OCI-LY7 (cell line): ENCODE data around the gene MARK2. TPM values are rescaled to one million over a fixed set of nuclear protein-coding genes. Genes with fewer than 3 reads are reported as not detected.

Experiments used
- BruUV-seq: library from RNA; stranded (reverse); fragments of 400-500 nt; replicated peaks from 2 replicates; lab custom pipeline; 2021; lab: Mats Ljungman, UMichigan
- CTCF ChIA-PET: fragments of 300-600 bp; sonication (Branson Sonifier 250); formaldehyde crosslinking; loops from one replicate; lab custom pipeline; 2022; ENCODE audit warnings: antibody characterized with exemption; ENCODE audit not compliant: unreplicated experiment; lab: Charles Lee
- POLR2A ChIA-PET: fragments of 300-600 bp; sonication (Branson Sonifier 250); formaldehyde crosslinking; loops from one replicate; lab custom pipeline; 2022; ENCODE audit warnings: antibody characterized with exemption; lab: Charles Lee
- DNase-seq: peaks from one replicate; pipeline ENCODE4 v3.0.0-alpha.2; 2015; ENCODE audit warnings: low spot score
- H2AFZ ChIP-seq: fragments of 200-600 bp; sonication (generic), shearing (Covaris generic); 2 replicates; pipeline ENCODE4 v1.6.1; 2014; ENCODE audit warnings: mild to moderate bottlenecking, antibody characterized with exemption, low read length, moderate library complexity
- H3K27ac ChIP-seq: fragments of 200-600 bp; sonication (generic); 2 replicates; pipeline ENCODE4 v1.5.1; 2014; ENCODE audit warnings: mixed run types, low read depth, mild to moderate bottlenecking, moderate library complexity, low read length, inconsistent platforms; ENCODE audit not compliant: poor library complexity, severe bottlenecking
- H3K36me3 ChIP-seq: fragments of 200-600 bp; sonication (generic); 2 replicates; pipeline ENCODE4 v1.6.1; 2014; ENCODE audit warnings: mild to moderate bottlenecking, antibody characterized with exemption, low read length, moderate library complexity, mixed read lengths; ENCODE audit not compliant: insufficient read depth
- H3K4me1 ChIP-seq: fragments of 200-600 bp; sonication (generic); 2 replicates; pipeline ENCODE4 v1.5.1; 2014; ENCODE audit warnings: mild to moderate bottlenecking, low read length; ENCODE audit not compliant: insufficient read depth, poor library complexity, severe bottlenecking
- H3K4me2 ChIP-seq: fragments of 200-600 bp; sonication (generic); 2 replicates; pipeline ENCODE4 v1.6.1; 2014; ENCODE audit warnings: mild to moderate bottlenecking, low read length
- H3K4me3 ChIP-seq: fragments of 200-600 bp; sonication (generic); 2 replicates; pipeline ENCODE4 v1.5.1; 2014; ENCODE audit warnings: mild to moderate bottlenecking, low read depth, low read length; ENCODE audit not compliant: poor library complexity, severe bottlenecking
- H3K79me2 ChIP-seq: fragments of 200-600 bp; sonication (generic); 2 replicates; pipeline ENCODE4 v1.6.1; 2016; ENCODE audit warnings: low read depth, mild to moderate bottlenecking, low read length, moderate library complexity, mixed read lengths; ENCODE audit not compliant: insufficient read depth
- H3K9me2 ChIP-seq: fragments of 200-600 bp; sonication (generic); 2 replicates; pipeline ENCODE4 v1.6.1; 2016; ENCODE audit warnings: mild to moderate bottlenecking, low read length, mixed read lengths; ENCODE audit not compliant: insufficient read depth
- H3K9me3 ChIP-seq: fragments of 200-600 bp; sonication (generic); 2 replicates; pipeline ENCODE4 v1.6.1; 2014; ENCODE audit warnings: mild to moderate bottlenecking, mixed run types, low read length, mixed read lengths
- H4K20me1 ChIP-seq: fragments of 200-600 bp; sonication (generic); 2 replicates; pipeline ENCODE4 v1.6.1; 2014; ENCODE audit warnings: mild to moderate bottlenecking, antibody characterized with exemption, low read length, moderate library complexity, mixed read lengths; ENCODE audit not compliant: insufficient read depth
- EZH2phosphoT487 ChIP-seq: fragments of 200-600 bp; sonication (generic); IDR thresholded peaks from 2 replicates; pipeline ENCODE4 v1.6.1; 2018; ENCODE audit warnings: low read depth, borderline replicate concordance, mild to moderate bottlenecking, mixed run types, antibody characterized with exemption, low read length, moderate library complexity, mixed read lengths
- intact Hi-C: fragments of 100-400 bp; cut with micrococcal nuclease; formaldehyde crosslinking; loops from one replicate; pipeline ENCODE4 v1.10.0; 2022; ENCODE audit not compliant: unreplicated experiment
- total RNA-seq, 2 experiments: library from RNA; depleted of rRNA in 1 of 2; stranded (reverse); fragments of >200 nt in 1 of 2; shearing (Covaris generic) in 1 of 2; gene quantifications; 2 replicates each; pipeline ENCODE4 v1.2.3, GENCODE V29; 2014 to 2022
- TF ChIP-seq, protein P1 (sequence below): fragments of 200-600 bp; sonication (generic); conservative IDR thresholded peaks from 2 replicates; pipeline ENCODE4 v1.5.1; 2014; ENCODE audit warnings: mild to moderate bottlenecking, antibody characterized with exemption, low read length, moderate library complexity, mixed read lengths

Gene MARK2
- total RNA-seq, 2 experiments from 2014 or later = 22.7 to 45.4 TPM

DNA sequence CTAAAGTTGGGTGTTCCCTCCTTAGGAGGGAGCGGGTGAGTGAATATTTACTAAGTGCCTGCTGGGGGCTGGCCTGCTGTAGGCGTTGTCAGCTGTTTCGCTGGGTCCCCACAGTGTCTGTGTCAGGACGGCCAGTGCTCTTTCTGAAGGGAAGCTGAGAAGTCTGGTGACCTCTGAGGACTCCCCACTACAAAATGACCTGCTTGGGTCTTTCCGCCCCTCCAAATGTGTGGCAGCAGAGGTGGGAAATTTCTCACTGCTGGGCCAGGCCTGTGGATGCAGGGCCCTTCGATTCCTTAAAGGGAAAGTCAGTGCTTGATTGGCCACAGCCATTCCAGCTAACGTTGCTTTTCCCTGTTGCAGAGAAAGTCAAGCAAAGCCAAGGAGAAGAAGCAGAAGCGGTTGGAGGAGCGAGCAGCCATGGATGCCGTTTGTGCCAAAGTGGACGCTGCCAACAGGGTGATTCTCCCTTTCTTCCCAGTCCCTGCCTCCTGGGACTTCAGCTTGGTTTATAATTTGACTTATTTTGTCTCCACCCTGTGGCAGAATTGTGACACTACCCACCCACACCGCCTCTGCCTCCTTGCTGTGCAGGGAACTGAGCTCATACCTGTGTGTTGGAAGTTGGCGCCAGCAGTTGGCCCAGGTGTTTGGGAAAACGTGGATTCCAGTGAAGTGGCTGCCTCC, 106.7 kb downstream of the MARK2 start:
- H3K27ac ChIP-seq = no peak overlapping the region
- peaks cover 4% of the 10 kb centered on the region; the same call in 1 of the 2 replicates for H3K79me2 ChIP-seq
- no TSS peak for BruUV-seq

DNA sequence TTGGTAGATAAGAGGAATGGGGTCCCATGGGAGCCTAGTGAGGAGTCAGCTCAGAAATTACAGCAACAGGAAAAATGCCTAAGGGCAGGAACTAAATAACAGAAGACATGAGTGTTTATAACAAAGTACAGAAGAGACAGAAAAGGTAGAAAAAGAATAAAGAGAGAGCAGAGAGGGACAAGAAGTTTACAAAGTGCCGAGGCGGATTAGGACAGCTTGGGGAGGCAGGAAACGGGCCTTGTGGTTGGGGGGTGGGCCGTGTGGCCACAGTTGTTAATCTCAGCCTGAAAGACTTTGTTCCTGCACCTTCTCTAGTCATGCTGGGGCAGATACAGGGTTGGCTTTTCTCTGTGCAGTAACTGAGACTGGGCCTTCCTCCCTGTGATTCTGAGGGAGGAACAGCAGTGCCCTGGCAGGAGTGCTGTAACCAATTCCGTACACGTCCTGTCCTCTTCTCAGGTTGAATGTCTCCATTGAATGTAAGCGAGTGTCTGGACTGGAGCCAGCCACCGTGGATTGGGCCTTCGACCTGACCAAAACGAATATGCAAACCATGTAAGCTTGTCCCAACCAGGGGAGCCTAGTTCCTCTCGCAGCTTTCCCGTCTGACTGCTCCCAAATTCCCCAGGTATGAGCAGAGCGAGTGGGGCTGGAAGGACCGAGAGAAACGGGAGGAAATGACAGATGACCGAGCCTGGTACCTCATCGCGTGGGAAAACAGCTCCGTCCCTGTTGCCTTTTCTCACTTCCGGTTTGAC, 113.0 kb downstream of the MARK2 start:
- no peak overlapping the region for H3K4me3 ChIP-seq
- H3K79me2 ChIP-seq = no peaks in the 10 kb centered on the region
- intact Hi-C loops = no loop called here
- peak; percentile 20 for DNase-seq
- peak overlapping the region; percentile 5; the same call in 1 of the 2 replicates for H3K4me2 ChIP-seq
- H3K9me3 ChIP-seq = no peaks in the 10 kb centered on the region
- ChIA-PET CTCF (no interaction called here), POLR2A (interaction anchor here (1.1 kb wide), 2 partner anchors 11 to 34 kb away, joined by 3 to 4 read pairs; partner anchors contain the start of gene OTUB1)
- H3K27ac ChIP-seq = peak overlapping the region; percentile 10
- TF ChIP-seq EZH2phosphoT487 = no peak
- TF ChIP-seq, protein P1, sequence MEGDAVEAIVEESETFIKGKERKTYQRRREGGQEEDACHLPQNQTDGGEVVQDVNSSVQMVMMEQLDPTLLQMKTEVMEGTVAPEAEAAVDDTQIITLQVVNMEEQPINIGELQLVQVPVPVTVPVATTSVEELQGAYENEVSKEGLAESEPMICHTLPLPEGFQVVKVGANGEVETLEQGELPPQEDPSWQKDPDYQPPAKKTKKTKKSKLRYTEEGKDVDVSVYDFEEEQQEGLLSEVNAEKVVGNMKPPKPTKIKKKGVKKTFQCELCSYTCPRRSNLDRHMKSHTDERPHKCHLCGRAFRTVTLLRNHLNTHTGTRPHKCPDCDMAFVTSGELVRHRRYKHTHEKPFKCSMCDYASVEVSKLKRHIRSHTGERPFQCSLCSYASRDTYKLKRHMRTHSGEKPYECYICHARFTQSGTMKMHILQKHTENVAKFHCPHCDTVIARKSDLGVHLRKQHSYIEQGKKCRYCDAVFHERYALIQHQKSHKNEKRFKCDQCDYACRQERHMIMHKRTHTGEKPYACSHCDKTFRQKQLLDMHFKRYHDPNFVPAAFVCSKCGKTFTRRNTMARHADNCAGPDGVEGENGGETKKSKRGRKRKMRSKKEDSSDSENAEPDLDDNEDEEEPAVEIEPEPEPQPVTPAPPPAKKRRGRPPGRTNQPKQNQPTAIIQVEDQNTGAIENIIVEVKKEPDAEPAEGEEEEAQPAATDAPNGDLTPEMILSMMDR = no peak
- no peaks in the 10 kb centered on the region for H4K20me1 ChIP-seq
- H3K4me1 ChIP-seq = peaks cover 9% of the 10 kb centered on the region
- no peaks in the 10 kb centered on the region for H3K9me2 ChIP-seq
- peaks cover 78% of the 10 kb centered on the region for H3K36me3 ChIP-seq
- BruUV-seq = no TSS peak
- H2AFZ ChIP-seq = no peak overlapping the region

More for the DNA sequence above, 106.7 kb downstream of the MARK2 start:
- H3K9me2 ChIP-seq = no peaks in the 10 kb centered on the region
- TF ChIP-seq, protein P1 = peak; percentile 83
- TF ChIP-seq EZH2phosphoT487 = no peak
- H3K4me1 ChIP-seq = peaks cover 6% of the 10 kb centered on the region
- H4K20me1 ChIP-seq = 0 out of 2 replicates have a peak, but pooled peaks cover 2% of the 10 kb centered on the region
- intact Hi-C loops = loop anchor here (1.0 to 5.0 kb wide), 2 partner anchors 38 to 108 kb away; no protein-coding TSS in a partner anchor
- peaks cover 55% of the 10 kb centered on the region for H3K36me3 ChIP-seq
- ChIA-PET CTCF (interaction anchor here (2.6 kb wide), 1 partner anchor 109 kb away, joined by 17 read pairs; no protein-coding TSS in a partner anchor), POLR2A (interaction anchor here (0.7 to 0.9 kb wide), 3 partner anchors 107 to 121 kb away, joined by 3 read pairs; partner anchors contain the start of gene MARK2)
- H3K4me2 ChIP-seq = no peak overlapping the region
- no peak overlapping the region for H2AFZ ChIP-seq
- peak; percentile 62 for DNase-seq
- no peaks in the 10 kb centered on the region for H3K9me3 ChIP-seq
- H3K4me3 ChIP-seq = no peak overlapping the region
